ENCODE results near the gene NTN3. TPM values are rescaled to one million over a fixed set of nuclear protein-coding genes. Genes with fewer than 3 reads are reported as not detected.

NTN3 gene
- total RNA-seq, 1 donor from 2014 or later, result 4.8 TPM

- no peak for TF ChIP-seq CTCF (conservative IDR thresholded peaks at IDR 0.05)
- no peaks in the 10 kb centered on the region for H3K9me3 Mint-ChIP-seq
- H3K36me3 Mint-ChIP-seq (ENCODE audit: low read depth), result no peaks in the 10 kb centered on the region
- H3K27ac Mint-ChIP-seq (ENCODE audit: unreplicated experiment), result peak overlapping the region; percentile 90
- H3K4me1 Mint-ChIP-seq, result peaks cover 58% of the 10 kb centered on the region
- no peak for DNase-seq (ENCODE audit: low read depth, low spot score)
- H3K4me3 Mint-ChIP-seq, result peak overlapping the region; percentile 96
- peaks cover 3% of the 10 kb centered on the region for H3K27me3 Mint-ChIP-seq (ENCODE audit: low read depth)
Measured at GRCh38 chr16:2515180-2515851, 44.2 kb downstream of the NTN3 start.

GRCh38 chr16:2516391-2517240, 45.5 kb downstream of the NTN3 start:
- Mint-ChIP-seq H3K27me3 (ENCODE audit: low read depth) (peaks cover 7% of the 10 kb centered on the region), H3K27ac (ENCODE audit: unreplicated experiment) (peak overlapping the region; percentile 81), H3K4me1 (peaks cover 59% of the 10 kb centered on the region), H3K9me3 (no peaks in the 10 kb centered on the region), H3K4me3 (peak overlapping the region; percentile 96), H3K36me3 (ENCODE audit: low read depth) (no peaks in the 10 kb centered on the region)
- no peak for TF ChIP-seq CTCF (conservative IDR thresholded peaks at IDR 0.05)
- DNase-seq (ENCODE audit: low read depth, low spot score), result no peak

GRCh38 chr16:2517954-2518605, 47.0 kb downstream of the NTN3 start:
- no peak for TF ChIP-seq CTCF (conservative IDR thresholded peaks at IDR 0.05)
- H3K4me3 Mint-ChIP-seq, result peak overlapping the region; percentile 96
- H3K9me3 Mint-ChIP-seq, result no peaks in the 10 kb centered on the region
- H3K4me1 Mint-ChIP-seq, result peaks cover 48% of the 10 kb centered on the region
- DNase-seq (ENCODE audit: low read depth, low spot score), result no peak
- peaks cover 7% of the 10 kb centered on the region for H3K27me3 Mint-ChIP-seq (ENCODE audit: low read depth)
- no peak overlapping the region for H3K27ac Mint-ChIP-seq (ENCODE audit: unreplicated experiment)
- no peaks in the 10 kb centered on the region for H3K36me3 Mint-ChIP-seq (ENCODE audit: low read depth)

- Mint-ChIP-seq H3K4me3 (peak overlapping the region; percentile 89), H3K9me3 (no peaks in the 10 kb centered on the region), H3K4me1 (peaks cover 45% of the 10 kb centered on the region), H3K36me3 (ENCODE audit: low read depth) (peaks cover 2% of the 10 kb centered on the region), H3K27ac (ENCODE audit: unreplicated experiment) (peak overlapping the region; percentile 92), H3K27me3 (ENCODE audit: low read depth) (peaks cover 7% of the 10 kb centered on the region)
- no peak for TF ChIP-seq CTCF (conservative IDR thresholded peaks at IDR 0.05)
- no peak for DNase-seq (ENCODE audit: low read depth, low spot score)
Measured at GRCh38 chr16:2518823-2519710, 48.0 kb downstream of the NTN3 start.

- no peaks in the 10 kb centered on the region for H3K9me3 Mint-ChIP-seq
- H3K4me3 Mint-ChIP-seq, result peak overlapping the region; percentile 89
- DNase-seq (ENCODE audit: low read depth, low spot score), result no peak
- peak overlapping the region; percentile 92 for H3K27ac Mint-ChIP-seq (ENCODE audit: unreplicated experiment)
- H3K36me3 Mint-ChIP-seq (ENCODE audit: low read depth), result peaks cover 6% of the 10 kb centered on the region
- peaks cover 44% of the 10 kb centered on the region for H3K4me1 Mint-ChIP-seq
- peaks cover 7% of the 10 kb centered on the region for H3K27me3 Mint-ChIP-seq (ENCODE audit: low read depth)
- no peak for TF ChIP-seq CTCF (conservative IDR thresholded peaks at IDR 0.05)
Measured at GRCh38 chr16:2519711-2520080, 48.6 kb downstream of the NTN3 start.

Data from neural crest cell (in vitro differentiated cells).